HTR-8/SVneo (cell line): ENCODE measurements around the gene UNC50.

Experiments
- DNase-seq: peaks from one replicate; pipeline ENCODE4 v3.0.0; 2011; ENCODE audit warnings: low spot score, mixed read lengths; ENCODE audit not compliant: insufficient read length
- FAIRE-seq: peaks from 2 replicates; lab custom pipeline; 2011; peaks lifted over from hg19 to GRCh38; lab: Jason Lieb, UNC

The UNC50 gene

DNA sequence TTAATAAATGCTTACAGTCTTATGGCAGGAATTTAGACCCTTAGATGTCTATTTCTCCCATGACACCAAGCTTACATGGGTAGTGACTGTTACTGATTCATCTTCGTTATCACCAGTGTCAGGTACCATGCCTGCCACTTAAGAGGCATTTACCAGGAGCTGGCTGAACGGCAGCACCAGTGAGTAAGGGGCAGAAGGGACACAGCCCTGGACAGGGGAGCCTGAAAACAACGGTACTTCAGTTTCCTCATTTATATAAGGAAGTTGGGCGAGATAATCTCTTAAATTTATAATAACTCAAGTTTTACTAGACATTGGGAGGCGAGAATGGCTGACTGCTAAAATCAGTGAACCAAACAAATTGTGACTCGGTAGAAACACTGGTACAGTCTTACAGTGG, 1.3 kb upstream of the UNC50 start:
- DNase-seq = no peak
- no peak for FAIRE-seq

DNA sequence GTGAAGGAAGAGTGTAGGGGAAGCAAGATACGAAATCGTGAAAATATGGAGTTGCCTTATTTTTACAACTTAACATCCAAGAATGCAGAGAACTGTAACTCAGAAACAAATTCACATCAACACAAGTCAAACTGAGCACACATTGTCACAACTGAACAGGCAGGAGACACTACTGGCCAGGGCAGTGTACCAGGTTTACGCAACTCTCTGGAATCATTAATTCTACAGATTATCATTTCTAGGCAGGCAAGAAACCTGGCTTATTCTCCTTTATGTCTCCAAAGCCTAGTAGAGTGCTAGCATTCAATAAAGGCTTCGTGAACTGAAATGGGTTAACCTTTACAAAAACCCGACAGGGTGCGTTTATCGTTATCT, 661 bp upstream of the UNC50 start:
- DNase-seq (no peak), FAIRE-seq (no peak)

DNA sequence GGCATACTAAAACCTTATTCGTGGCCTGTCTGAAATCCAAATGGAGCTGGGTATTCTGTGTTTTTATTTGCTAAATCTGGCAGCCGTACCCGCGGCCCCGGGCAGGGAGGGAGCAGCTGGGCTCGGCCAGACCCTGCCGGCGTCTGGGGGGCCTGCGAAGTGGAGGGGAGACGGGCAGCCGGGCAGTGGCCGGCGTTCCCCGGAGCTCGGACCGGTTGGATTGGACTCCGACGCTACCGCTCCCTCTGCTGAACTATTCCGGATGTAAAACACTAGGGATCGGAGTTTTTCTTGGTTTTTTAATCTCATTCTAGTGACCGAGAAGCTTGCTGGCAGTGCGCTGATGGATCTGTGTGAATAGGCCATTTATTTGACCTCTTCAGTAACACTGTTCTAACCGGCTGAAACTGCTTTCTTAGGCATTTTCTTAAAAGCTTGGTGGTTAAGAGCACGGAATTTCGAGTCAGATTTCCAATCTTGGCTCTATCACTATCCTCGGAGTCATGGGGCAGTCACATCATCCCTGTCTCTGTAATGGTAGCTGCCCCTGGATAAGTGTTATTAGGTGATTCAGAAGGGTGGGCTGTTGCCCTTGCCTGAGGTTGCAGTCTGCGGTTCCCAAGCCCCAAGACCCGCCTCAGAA, 694 bp downstream of the UNC50 start:
- peak; percentile 30 for DNase-seq
- FAIRE-seq = no peak

DNA sequence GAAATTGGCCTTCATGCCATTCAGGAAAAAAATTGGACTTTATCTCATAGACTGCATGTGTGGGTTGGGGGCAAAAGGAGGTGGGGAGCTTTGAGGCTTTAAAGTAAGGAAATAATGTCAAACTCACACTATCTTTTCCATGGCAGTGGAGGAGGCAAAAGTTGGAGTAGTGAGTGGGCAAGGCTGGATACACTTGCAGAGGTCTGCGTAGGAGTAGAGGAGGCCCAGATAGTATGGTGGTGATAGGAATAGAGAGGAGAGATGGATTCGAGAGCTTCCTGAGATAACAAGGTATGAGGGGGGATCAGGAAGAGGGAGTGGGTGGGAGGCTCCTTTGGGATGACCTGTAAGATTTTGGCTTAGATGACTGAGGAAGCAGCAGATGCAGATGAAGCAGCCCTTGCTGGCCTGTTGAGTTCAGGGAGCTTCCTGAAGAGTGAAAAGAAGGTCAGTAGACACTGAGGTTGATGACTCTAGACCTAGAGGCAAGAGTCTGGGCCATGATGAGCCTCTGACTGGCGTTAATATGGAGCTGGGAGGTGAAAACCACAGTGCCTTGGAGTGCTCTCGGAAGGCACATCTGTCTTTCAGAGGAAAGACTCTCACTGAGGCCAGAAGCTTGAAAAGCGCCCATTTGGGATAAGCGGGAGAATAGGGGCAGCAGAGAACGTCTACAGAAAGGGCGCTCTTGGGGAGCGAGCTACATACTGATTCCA, 5.8 kb downstream of the UNC50 start:
- no peak for FAIRE-seq
- DNase-seq = no peak

DNA sequence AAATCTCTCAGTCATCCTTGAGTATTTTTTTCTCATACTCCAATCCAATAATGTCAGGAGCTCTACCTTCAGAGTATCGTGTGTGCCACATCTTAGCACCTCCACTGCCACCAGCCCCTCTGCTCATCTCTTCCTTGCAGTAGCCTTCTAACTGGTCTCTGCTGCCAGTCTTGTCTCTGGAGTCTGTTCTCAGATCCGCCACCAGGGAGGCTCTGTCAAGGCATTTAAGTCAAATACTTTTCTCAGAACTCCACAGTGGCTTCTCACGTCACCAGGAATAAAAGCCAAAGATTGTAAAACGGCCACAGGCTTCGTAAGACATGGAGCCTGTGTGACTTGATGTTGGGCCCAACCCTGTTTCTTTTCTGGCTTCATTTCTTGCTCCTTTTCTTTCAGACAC, 7.1 kb downstream of the UNC50 start:
- DNase-seq (no peak), FAIRE-seq (no peak)

DNA sequence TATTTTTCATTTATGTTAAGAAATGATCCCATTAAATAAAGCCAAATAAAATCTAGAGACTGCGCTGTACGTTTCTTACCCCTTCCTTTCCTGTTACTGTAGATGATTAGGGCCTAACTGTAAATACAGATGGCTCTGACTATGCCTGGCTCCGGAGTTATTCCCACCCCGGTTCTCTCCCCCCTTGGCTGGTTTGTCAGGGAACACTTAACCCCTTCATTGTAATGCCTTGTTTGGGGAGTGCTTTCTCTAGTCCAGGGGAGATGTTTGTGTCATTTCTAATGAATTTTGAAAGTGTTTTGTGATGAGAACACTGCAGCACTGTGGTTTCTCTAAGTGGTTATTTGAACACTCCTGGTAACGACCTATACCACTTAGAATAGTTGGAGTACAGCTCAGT, 8.8 kb downstream of the UNC50 start:
- FAIRE-seq = no peak
- no peak for DNase-seq

DNA sequence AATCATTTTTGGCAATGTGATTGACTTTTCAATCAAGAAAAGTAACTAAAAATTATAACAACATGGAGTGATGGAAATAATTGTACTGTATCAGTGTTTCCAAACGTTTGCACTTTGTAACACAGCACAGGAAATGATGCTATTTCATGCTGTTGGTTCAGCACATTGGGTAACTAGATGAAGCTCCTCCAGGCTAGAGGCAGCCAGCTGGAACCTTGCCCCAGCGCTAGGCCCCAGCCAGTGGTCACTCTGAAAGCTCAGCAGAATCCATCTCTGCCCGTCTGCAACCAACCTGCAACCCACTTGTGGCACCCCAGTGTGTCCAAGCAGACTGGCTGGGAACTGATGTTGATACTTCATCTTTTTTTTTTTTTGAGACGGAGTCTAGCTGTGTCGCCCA, 15.3 kb downstream of the UNC50 start:
- FAIRE-seq (peak; percentile 72), DNase-seq (no peak)

DNA sequence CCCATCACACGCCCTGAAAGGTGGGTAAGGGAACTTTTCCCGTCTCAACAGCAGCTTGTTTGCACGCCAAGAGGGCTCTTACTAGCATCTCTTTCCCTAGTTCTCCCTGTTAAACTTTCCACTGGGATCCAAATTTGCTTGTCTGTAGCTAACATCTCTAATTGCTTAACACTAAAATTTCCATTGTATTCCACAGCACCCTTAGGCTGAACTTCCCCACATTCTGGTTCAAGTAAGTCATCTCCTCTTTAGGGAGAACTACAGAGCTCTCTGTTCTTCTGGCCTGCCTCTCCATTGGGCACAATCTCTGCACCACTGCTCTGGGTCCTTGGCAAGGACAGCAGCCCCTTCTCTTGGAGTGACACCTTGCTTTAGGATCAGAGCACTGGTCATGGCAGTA, 24.0 kb downstream of the UNC50 start:
- FAIRE-seq = no peak
- no peak for DNase-seq

DNA sequence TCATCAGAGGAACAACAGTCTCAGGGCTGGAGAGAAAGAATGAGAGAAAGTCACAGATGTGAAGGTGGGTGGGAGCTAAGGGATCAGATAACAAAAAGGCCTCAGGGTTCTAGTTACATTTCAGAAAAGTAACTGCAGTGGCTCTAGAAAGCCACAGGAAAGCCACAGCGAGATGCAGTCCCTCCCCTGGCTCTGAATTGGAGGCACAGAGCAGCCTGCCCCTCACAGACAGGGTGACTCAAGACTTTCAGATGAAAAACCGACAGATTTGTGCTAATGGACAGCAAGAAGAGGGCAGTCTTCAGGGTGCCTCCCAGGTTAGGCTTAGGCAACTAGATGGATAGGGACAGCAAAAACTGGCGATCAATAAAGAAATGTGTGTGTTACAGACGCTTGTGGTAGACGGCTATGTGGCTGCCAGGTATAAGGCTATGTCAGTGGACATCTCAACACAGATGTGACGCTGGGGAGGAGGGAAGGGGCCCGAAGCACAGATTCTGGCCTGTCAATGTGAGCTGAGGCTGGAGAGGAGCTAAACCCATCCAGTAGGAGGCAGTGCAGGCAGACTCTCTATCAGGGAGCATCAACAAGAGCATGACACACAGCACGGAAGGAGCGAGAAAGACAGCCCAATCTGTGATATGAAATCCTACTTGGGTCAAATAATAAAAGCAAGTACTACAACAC, 26.2 kb downstream of the UNC50 start:
- peak; percentile 37 for DNase-seq

DNA sequence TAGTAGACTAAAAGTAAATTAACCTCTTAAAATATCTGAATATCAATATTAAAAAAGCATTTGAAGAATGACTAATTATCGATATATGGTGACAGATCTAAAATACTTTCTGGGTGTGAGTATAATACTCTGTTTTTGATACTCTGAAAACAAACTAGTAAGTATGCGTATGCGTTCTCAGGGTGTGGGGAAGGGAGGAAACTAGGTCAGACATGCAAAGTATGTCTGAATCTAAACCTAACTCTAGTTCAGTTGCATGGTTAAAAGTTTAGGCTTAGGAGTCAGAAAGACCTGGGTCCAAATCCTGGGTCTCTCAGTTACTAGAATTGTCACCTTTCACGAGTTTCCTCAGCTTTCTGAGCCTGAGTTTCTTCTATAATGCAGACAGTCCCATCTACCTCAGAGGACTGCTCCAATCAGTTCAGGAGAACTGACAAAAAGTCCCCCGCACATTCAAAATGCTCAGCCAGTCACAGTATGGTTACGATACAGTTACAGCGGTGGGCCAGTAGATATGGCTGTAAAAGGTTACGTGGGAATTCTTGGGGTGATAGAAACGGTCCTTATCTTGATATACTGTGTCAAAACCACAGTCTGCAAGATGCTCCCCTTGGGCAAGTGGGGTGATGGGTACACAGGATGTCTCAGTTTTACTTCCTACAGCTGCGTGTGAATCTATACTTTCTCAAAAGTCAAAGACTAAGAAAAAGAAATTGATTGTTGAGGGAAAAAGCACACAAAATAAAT, 29.2 kb downstream of the UNC50 start:
- DNase-seq (no peak), FAIRE-seq (no peak)

More for the DNA sequence above, 26.2 kb downstream of the UNC50 start:
- peak; percentile 65 for FAIRE-seq

DNA sequence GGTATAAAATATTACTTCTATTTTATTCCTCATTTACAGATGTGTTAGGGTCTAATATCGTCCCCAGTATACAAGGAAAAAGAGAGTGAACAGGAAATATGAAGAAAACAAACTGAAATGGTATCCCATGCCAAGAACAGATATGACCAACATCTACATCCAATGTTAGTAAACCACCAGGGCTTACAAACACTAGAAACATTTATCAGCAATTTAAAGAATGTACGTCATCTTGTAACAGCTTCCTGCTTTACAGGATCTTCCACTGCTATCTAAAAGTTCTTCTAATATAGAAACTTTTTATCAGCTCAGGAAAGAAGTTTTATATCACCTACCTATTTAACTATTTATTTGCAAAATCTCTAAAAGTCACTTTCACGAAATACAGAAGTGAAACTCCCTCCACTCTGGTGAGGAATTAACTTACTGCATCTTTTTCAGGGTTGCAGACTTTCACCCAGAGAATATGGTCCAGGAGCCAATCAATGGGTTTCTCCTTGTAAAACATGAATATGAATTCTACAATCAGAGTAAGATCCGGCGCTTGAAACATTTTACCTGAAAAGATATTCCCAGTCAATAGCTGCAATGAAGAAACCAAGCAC, 35.2 kb downstream of the UNC50 start:
- FAIRE-seq (no peak), DNase-seq (no peak)

DNA sequence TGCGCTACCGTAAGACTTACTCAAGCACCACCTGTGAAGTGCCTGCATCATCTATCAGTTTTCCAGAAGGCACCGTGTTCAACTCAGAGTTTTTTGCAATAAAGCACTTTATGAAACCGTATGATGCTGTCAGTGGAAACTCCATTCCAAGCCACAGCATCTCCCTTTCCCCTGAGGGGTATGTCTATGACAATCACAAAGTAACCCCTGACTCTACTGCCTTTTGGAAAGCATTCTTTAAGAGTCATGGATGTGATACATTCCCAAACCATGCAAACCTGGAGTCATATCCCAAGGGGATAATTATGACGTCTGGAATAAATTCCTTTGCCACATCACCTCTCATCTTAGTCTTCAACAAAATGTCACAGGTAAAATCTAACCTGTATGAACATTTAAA, 39.2 kb downstream of the UNC50 start:
- FAIRE-seq = peak; percentile 69

DNA sequence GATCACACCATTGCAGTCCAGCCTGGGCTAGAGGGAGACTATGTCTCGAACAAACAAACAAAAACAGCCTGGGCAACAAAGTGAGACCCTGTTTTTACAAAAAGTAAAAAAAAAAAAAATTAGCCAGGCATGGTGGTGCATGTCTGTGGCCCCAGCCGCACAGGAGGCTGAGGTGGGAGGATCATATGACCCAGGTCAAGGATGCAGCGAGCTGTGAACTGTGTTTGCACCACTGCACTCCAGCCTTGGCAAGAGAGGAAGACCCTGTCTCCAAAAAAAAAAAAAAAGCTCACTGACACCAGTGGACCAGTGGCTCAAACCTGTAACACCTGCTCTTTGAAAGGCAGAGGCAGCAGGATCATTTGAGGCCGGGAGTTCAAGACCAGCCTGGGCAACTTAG, 40.1 kb downstream of the UNC50 start:
- no peak for FAIRE-seq
- DNase-seq = no peak

More for the DNA sequence above, 39.2 kb downstream of the UNC50 start:
- DNase-seq = peak; percentile 12

DNA sequence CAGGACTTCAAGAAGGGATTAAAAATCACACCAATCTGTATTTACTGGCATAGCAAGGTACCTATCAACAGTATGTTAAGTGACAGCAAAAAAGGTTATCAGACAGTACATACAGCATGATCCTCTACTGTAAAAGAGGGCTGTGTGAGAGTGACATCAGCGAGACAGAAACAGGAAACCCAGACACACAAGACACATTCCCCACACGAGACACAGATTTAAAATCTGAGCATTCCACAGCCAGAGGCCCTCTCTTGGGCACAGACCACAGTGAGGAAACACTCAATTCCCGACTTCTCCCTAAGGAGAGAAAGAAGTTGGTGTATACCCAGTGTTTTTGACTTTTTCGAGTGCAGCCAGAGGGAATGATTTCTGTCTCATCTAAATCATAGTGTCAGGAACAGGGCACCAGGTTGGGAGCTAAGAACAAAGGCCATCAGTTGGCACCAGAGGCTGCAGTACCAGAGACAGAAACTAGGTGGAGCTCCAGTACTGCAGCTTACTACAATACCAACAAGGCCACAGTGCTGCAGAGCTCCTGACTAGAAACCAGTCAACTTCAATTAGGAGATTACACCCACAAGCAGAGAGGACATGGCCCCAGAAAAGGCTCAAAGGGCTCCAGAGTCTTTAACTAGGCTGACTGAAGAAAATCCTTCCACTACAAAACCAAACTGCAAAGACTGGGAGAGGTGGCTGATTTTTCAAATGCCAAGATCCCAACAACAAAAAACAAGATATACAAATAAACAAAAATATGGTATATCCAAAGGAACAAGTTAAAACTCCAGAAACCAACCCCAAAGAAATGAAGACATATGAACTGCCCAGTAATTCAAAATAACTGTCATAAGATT, 41.0 kb downstream of the UNC50 start:
- peak; percentile 74 for FAIRE-seq
- peak; percentile 73 for DNase-seq

DNA sequence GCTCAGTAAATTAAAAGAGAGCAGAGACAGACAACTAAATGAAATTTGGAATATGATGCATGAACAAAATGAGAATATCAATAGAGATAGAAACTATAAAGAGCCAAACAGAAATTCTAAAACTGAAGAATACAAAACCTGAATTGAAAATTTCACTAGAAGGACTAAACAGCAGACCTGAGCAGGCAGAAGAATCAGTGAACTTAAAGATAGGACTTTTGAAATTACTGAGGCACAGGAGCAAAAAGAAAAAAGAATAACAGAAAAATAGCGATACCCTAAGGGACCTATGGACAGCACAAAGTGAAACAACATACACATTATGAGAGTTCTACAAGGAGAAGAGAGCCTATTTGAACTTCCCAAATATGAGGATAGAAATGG, 41.6 kb downstream of the UNC50 start:
- FAIRE-seq = no peak
- no peak for DNase-seq

DNA sequence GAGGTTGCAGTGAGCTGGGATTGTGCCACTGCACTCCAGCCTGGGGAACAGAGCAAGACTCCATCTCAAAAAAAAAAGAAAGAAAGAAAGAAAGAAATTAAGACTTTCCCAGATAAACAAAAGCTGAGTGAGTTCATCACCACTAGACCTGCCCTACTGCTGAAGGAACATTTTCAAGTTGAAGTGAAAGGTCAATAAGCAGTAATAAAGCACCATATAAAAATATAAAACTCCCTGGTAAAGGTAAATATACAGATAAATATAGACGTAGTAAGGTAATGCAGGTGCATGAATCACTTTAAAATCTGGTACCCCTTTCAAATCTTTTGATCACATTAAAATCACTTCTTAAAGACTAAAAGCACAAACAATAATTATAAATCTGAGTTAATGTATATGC, 42.6 kb downstream of the UNC50 start:
- no peak for FAIRE-seq
- DNase-seq = no peak

DNA sequence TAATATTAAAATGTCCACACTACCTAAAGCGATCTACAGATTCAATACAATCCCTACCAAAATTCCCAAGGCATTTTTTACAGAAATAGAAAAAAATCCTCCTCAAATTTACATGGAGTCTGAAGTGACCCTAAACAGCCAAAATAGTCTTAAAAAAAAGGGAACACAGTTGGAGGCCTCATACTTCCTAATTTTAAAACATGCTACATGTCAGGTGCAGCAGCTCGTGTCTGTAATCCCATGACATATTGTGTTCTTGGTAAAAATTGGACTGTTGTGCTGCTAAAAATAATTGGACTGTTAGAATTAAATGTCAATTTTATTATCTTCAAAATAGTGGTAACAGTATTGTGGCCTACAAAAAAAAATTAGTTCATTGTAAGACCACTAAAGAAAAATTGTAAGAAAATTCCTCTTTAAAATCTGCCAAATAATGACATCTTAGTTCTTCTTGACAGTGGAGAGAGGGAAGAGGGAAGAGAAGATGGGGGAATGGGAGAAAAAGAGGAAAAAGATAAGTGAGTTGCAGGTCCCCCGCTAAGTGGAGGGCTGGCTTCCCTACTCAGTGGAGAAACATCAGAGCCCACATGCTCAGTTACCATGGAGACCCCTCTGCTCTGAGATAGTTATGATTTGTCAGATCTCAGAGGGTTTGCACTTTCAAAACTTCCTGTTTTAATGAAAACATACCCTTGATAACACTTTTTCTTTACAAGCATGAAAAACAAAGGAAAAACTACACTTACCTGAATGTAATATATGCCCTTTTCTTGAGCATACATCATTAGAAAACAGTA, 46.5 kb downstream of the UNC50 start:
- DNase-seq (no peak), FAIRE-seq (no peak)

DNA sequence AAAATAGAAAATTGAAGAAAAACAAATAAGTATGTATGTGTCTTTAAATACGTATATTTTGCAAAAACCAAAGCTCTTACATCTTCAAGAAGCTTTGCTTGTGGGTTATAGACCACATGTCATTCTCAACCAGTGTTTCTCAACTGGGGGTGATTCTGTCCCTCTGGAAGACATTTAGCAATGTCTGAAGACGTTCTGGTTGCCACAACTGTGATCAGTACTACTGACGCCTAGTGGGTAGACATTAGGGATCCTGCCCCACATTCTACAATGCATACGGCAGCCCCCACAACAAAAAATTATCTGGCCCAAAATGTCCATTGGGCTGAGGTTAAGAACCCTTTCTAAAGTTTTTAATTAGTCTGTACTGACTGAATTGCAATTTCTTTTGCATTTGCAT, 48.4 kb downstream of the UNC50 start:
- DNase-seq = no peak
- no peak for FAIRE-seq
